HepG2 (cell line): Measurements from ENCODE around the gene LCE1E. TPM values are rescaled to one million over a fixed set of nuclear protein-coding genes. Genes with fewer than 3 reads are reported as not detected.

Experiments used
- ATAC-seq: fragments of 200-7000 bp; cut with Tn5 transposase; 3 replicates; pipeline ENCODE4 v1.9.1; 2020; ENCODE audit warnings: mild to moderate bottlenecking, moderate library complexity
- BruUV-seq: library from RNA; stranded (reverse); fragments of 400-500 nt; replicated peaks from 2 replicates; lab custom pipeline; 2021; lab: Mats Ljungman, UMichigan
- CTCF ChIA-PET: fragments of 300-600 bp; formaldehyde crosslinking; extraction: SDS; loops from one replicate; lab custom pipeline; 2021; ENCODE audit warnings: low total read pairs, inconsistent platforms, low intra/inter-chr PET ratio; lab: Yijun Ruan, JAX
- POLR2A ChIA-PET: fragments of 350-600 bp; sonication (Branson Sonifier 250); formaldehyde crosslinking; loops from one replicate; lab custom pipeline; 2020; ENCODE audit warnings: antibody characterized with exemption, inconsistent platforms; lab: Yijun Ruan, JAX
- DNase-seq: peaks from one replicate; pipeline ENCODE4 v3.0.0-alpha.2; 2015; ENCODE audit warnings: low spot score
- FAIRE-seq: peaks from 3 replicates; lab custom pipeline; 2011; peaks lifted over from hg19 to GRCh38; lab: Jason Lieb, UNC
- H2AFZ ChIP-seq: one replicate; pipeline ENCODE4 v1.6.1; 2011; ENCODE audit warnings: low read length, inconsistent platforms
- H3K27ac ChIP-seq: fragments of 300-600 bp; 3 replicates; pipeline ENCODE4 v1.8.0; 2011; ENCODE audit warnings: mixed run types, mild to moderate bottlenecking, mixed read lengths, low read length, inconsistent platforms; ENCODE audit not compliant: insufficient read depth; ENCODE audit errors: extremely low read length
- H3K27me3 ChIP-seq, 2 experiments: fragments of 200-600 bp in 1 of 2; 2 replicates in 1 of 2; 3 replicates in 1 of 2; pipeline versions ENCODE4 v1.6.0 to v1.8.0; 2011; ENCODE audit warnings: low read length in 2 of 2, mild to moderate bottlenecking in 2 of 2, moderate library complexity in 2 of 2, inconsistent platforms in 1 of 2; ENCODE audit not compliant: insufficient read depth in 2 of 2, control insufficient read depth in 1 of 2
- H3K36me3 ChIP-seq, 2 experiments: fragments of 200-600 bp in 1 of 2; replicated peaks in 1 of 2; 2 replicates in 1 of 2; 3 replicates in 1 of 2; pipeline versions ENCODE4 v1.5.1 to v1.8.0; 2011; ENCODE audit warnings: low read length in 2 of 2, inconsistent platforms in 1 of 2; ENCODE audit not compliant: insufficient read depth in 2 of 2, control insufficient read depth in 1 of 2
- H3K4me1 ChIP-seq: 2 replicates; pipeline ENCODE4 v1.5.1; 2012; ENCODE audit warnings: low read length, inconsistent platforms; ENCODE audit not compliant: insufficient read depth
- H3K4me2 ChIP-seq: 2 replicates; pipeline ENCODE4 v1.6.0; 2011; ENCODE audit warnings: low read depth, low read length, inconsistent platforms
- H3K4me3 ChIP-seq, 3 experiments: fragments of 200-600 bp in 1 of 3; sonication (generic), shearing (Covaris generic) in 1 of 3; replicated peaks in 1 of 3; 2 replicates each; pipeline ENCODE4 v1.5.1; 2011 to 2016; ENCODE audit warnings: low read length in 3 of 3, inconsistent platforms in 2 of 3, low read depth in 2 of 3, mild to moderate bottlenecking in 2 of 3, control low read depth in 1 of 3, mixed read lengths in 1 of 3; ENCODE audit not compliant: insufficient read depth in 1 of 3
- H3K79me2 ChIP-seq: one replicate; pipeline ENCODE4 v1.6.1; 2011; ENCODE audit warnings: low read length, inconsistent platforms; ENCODE audit not compliant: insufficient read depth
- H3K9ac ChIP-seq: 2 replicates; pipeline ENCODE4 v1.6.0; 2011; ENCODE audit warnings: mild to moderate bottlenecking, low read depth, low read length, inconsistent platforms; ENCODE audit not compliant: insufficient read depth
- H3K9me3 ChIP-seq: 2 replicates; pipeline ENCODE4 v1.5.1; 2012; ENCODE audit warnings: mild to moderate bottlenecking, low read length
- H4K20me1 ChIP-seq: 2 replicates; pipeline ENCODE4 v1.6.0; 2011; ENCODE audit warnings: inconsistent platforms, mild to moderate bottlenecking, low read length, moderate library complexity; ENCODE audit not compliant: insufficient read depth
- CEBPB ChIP-seq: IDR thresholded peaks from 2 replicates; pipeline ENCODE4 v1.6.1; 2011; ENCODE audit warnings: low read depth, low read length, improper control_type of control experiment, borderline replicate concordance
- CEBPG ChIP-seq: IDR thresholded peaks from 2 replicates; pipeline ENCODE4 v1.6.1; 2016
- NR3C1 ChIP-seq: sonication (generic); formaldehyde crosslinking; IDR thresholded peaks from 2 replicates; pipeline ENCODE4 v1.4.0; 2020; ENCODE audit warnings: missing genetic modification reagents
- ZNF674 ChIP-seq: sonication (generic); formaldehyde crosslinking; IDR thresholded peaks from 2 replicates; pipeline ENCODE4 v1.5.0; 2020; ENCODE audit warnings: low read depth, mild to moderate bottlenecking, missing genetic modification reagents
- WGBS: methylation state at CpG from one replicate; pipeline ENCODE4 v1.1.6; 2017; ENCODE audit warnings: low lambda C conversion rate; 5-methylcytosine and 5-hydroxymethylcytosine counted together
- in situ Hi-C: cut with HindIII; loops from 2 replicates; pipeline ENCODE4 v1.10.0; 2017; ENCODE audit warnings: low pct_unique_long_range_greater_than_20kb; ENCODE audit not compliant: extremely low pct_ligation_motif_present
- intact Hi-C: fragments of 100-400 bp; cut with micrococcal nuclease; formaldehyde crosslinking; loops from one replicate; pipeline ENCODE4 v1.10.0; 2022; ENCODE audit not compliant: unreplicated experiment
- polyA plus RNA-seq, 8 experiments: library from polyadenylated mRNA; depleted of rRNA in 3 of 8; stranded (reverse) in 7 of 8; unstranded in 1 of 8; fragments of >200 nt; fragmentation: Illumina TruSeq in 4 of 8; extraction: Trizol in 4 of 8; gene quantifications; 2 replicates each; pipeline versions ENCODE4 v1.2.1 to v1.2.3, GENCODE V29; 2011 to 2016; ENCODE audit warnings: low read depth in 4 of 8, missing spikeins in 1 of 8, mixed read lengths in 1 of 8; ENCODE audit not compliant: insufficient read depth in 1 of 8
- total RNA-seq, 5 experiments: library from RNA; depleted of rRNA; stranded (reverse); fragments of >200 nt; fragmentation: Illumina TruSeq; extraction: Trizol; gene quantifications; 2 replicates each; pipeline ENCODE4 v1.2.3, GENCODE V29; 2016; ENCODE audit warnings: low read depth in 1 of 5
- TF ChIP-seq, protein P1 (sequence below): fragments of 450-650 bp; IDR thresholded peaks from 2 replicates; pipeline ENCODE4 v1.6.1; 2017

LCE1E gene
- total and polyA plus RNA-seq, 2 of the 13 experiments (the other 11 are each of a cell fraction or from before 2014, with no cell fraction given) = 0.12 TPM; not detected in 1

DNA sequence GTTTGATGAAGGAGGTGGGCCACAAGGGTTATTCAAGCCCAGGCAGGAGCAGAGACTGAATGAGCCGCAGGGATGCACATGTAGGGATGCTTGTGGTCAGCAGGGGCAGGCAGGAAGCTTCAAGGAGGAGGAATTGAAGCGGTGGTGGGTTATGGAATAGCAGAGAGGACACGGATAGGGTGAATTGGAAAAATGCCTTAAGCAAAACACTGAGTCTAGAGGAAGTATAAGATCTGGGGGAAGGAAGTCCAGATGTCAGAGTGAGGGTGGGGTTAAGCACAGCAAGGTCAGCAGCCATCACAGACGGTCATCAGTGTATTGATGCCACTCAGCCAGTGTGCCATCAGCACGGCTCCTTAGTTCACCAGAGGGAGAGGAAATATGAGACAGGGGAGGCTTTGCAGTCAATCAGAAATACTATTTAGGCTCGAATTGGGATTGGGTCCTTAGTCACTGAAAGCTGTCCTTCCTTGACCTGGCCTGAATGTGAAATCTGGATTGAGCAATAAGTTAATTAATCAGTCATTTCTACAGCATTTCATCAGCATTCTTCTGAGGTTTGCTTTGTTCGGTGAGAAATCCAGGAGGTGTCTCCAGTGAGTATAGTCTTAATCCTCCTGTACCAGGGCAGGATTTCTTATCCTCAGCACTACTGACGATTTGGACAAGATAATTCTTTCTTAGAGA, 17.1 kb upstream of the LCE1E start:
- no peaks in the 10 kb centered on the region for H3K79me2 ChIP-seq
- H3K9me3 ChIP-seq = no peaks in the 10 kb centered on the region
- H3K4me2 ChIP-seq = no peak overlapping the region
- H3K9ac ChIP-seq = no peak overlapping the region
- H3K27ac ChIP-seq = no peak overlapping the region
- FAIRE-seq = no peak
- ChIA-PET POLR2A (no interaction called here), CTCF (no interaction called here)
- 0 out of 2 replicates have a peak, but pooled peaks have one; percentile 37 for TF ChIP-seq CEBPB
- TF ChIP-seq NR3C1 (CRISPR knock-in tag) = no peak
- H4K20me1 ChIP-seq = no peaks in the 10 kb centered on the region
- ATAC-seq = no peak
- DNase-seq = no peak
- H3K4me3 ChIP-seq = no peak overlapping the region
- no TSS peak for BruUV-seq
- 0% methylated on average over 8 of the region's 8 CpGs for WGBS
- H3K36me3 ChIP-seq = no peaks in the 10 kb centered on the region
- no peaks in the 10 kb centered on the region for H3K4me1 ChIP-seq
- in situ Hi-C loops = no loop called here
- intact Hi-C loops = no loop called here
- H2AFZ ChIP-seq = no peak overlapping the region
- H3K27me3 ChIP-seq = no peaks in the 10 kb centered on the region

DNA sequence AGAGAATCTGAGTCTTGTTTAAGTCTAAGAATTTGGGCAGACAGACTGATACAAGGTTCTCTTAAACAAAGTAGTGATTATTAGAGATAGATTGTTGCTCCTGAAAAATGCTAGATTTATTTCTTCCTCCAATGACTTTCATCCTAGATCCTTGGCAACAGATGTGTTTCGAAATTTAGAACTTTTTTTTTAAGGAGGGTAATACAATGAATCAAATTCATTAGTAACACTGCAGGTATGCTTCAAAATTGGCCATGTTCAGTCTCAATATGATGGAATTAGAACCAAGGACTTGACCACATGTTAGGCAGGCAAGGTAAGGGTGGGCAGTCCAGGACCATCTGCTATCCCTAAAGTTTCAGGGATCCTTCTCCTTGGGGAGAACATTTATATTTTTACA, 15.6 kb upstream of the LCE1E start:
- Histone ChIP-seq H3K9me3 (no peaks in the 10 kb centered on the region), H3K27me3 (no peaks in the 10 kb centered on the region), H3K9ac (no peak overlapping the region), H3K4me2 (no peak overlapping the region), H3K27ac (no peak overlapping the region), H3K4me1 (no peaks in the 10 kb centered on the region), H3K4me3 (no peak overlapping the region), H3K36me3 (no peaks in the 10 kb centered on the region), H4K20me1 (no peaks in the 10 kb centered on the region), H3K79me2 (no peaks in the 10 kb centered on the region), H2AFZ (no peak overlapping the region)
- no TSS peak for BruUV-seq
- WGBS = 0% methylated on average over 1 of the region's 1 CpG
- ChIA-PET POLR2A (no interaction called here), CTCF (no interaction called here)
- ATAC-seq = no peak
- intact Hi-C loops = no loop called here
- no peak for DNase-seq
- no peak for FAIRE-seq
- in situ Hi-C loops = no loop called here
- TF ChIP-seq, protein P1, sequence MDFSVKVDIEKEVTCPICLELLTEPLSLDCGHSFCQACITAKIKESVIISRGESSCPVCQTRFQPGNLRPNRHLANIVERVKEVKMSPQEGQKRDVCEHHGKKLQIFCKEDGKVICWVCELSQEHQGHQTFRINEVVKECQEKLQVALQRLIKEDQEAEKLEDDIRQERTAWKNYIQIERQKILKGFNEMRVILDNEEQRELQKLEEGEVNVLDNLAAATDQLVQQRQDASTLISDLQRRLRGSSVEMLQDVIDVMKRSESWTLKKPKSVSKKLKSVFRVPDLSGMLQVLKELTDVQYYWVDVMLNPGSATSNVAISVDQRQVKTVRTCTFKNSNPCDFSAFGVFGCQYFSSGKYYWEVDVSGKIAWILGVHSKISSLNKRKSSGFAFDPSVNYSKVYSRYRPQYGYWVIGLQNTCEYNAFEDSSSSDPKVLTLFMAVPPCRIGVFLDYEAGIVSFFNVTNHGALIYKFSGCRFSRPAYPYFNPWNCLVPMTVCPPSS = no peak
- TF ChIP-seq ZNF674 (no peak), CEBPG (CRISPR knock-in tag) (no peak)
